Ovary (tissue), 3 donors: ENCODE measurements around the gene SCARB2.

Source experiments
- CTCF ChIP-seq, 3 donors: fragments of 450-650 bp in 2 of 3; fragments of 200-600 bp in 1 of 3; IDR thresholded peaks; one replicate each; pipeline versions ENCODE4 v1.5.1 to v1.8.0; 2016 to 2022; ENCODE audit warnings: antibody characterized with exemption in 3 of 3, mild to moderate bottlenecking in 1 of 3
- POLR2A ChIP-seq: fragments of 450-650 bp; IDR thresholded peaks from one replicate; pipeline ENCODE4 v1.6.1; 2017; ENCODE audit warnings: antibody characterized with exemption, mild to moderate bottlenecking, moderate library complexity
- donor health status: DM: no; HTN: no; CAD: no.

DNA sequence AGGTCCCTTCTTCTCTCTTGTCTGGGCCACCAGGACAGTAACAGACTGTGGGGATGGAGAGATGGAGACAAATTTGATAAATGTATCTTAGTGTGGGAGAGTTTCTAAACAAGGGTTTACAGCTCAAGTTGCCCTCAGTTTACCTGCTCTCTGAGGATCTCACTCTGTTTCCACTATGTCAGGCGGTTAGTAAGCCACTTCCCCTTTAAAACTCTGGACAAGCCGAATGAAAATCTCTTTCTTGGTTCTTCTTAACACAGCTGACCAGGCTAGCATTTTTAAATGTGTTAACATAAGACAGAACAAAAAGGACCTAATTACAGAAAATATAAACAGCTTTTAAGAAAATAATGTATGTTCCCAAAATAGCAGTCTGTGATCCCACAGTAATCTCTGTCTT, 2.9 kb upstream of the SCARB2 start:
- TF ChIP-seq CTCF (IDR thresholded peaks at IDR 0.05) (no peak), POLR2A (no peak)
